Neuronal stem cell (in vitro differentiated cells): Measurements from ENCODE around the gene FHL5.

Experiments
- DNase-seq: peaks from one replicate; pipeline ENCODE4 v3.0.0-alpha.2; 2013; ENCODE audit warnings: low spot score
- H2AFZ ChIP-seq: one replicate; pipeline ENCODE4 v1.6.1; 2013; ENCODE audit warnings: mild to moderate bottlenecking, low read length, inconsistent platforms
- H2AK5ac ChIP-seq: 2 replicates; pipeline ENCODE4 v1.6.1; 2013; ENCODE audit warnings: low read depth, mild to moderate bottlenecking, inconsistent platforms, low read length, moderate library complexity, mixed read lengths
- H2BK120ac ChIP-seq: 2 replicates; pipeline ENCODE4 v1.6.1; 2013; ENCODE audit warnings: low read depth, mild to moderate bottlenecking, inconsistent platforms, low read length, moderate library complexity, mixed read lengths
- H2BK12ac ChIP-seq: one replicate; pipeline ENCODE4 v1.6.1; 2013; ENCODE audit warnings: low read length, inconsistent platforms
- H2BK15ac ChIP-seq: 2 replicates; pipeline ENCODE4 v1.6.1; 2013; ENCODE audit warnings: mild to moderate bottlenecking, low read length, inconsistent platforms, mixed read lengths
- H2BK5ac ChIP-seq: one replicate; pipeline ENCODE4 v1.6.1; 2013; ENCODE audit warnings: inconsistent platforms, mild to moderate bottlenecking, low read length, moderate library complexity
- H3K14ac ChIP-seq: one replicate; pipeline ENCODE4 v1.6.1; 2013; ENCODE audit warnings: low read length, inconsistent platforms
- H3K18ac ChIP-seq: 2 replicates; pipeline ENCODE4 v1.6.1; 2013; ENCODE audit warnings: low read length, inconsistent platforms
- H3K23ac ChIP-seq: 2 replicates; pipeline ENCODE4 v1.6.1; 2013; ENCODE audit warnings: low read depth, mild to moderate bottlenecking, mixed read lengths, low read length, inconsistent platforms; ENCODE audit not compliant: poor library complexity
- H3K27ac ChIP-seq: replicated peaks from 3 replicates; pipeline ENCODE4 v1.5.1; 2013; ENCODE audit warnings: low read length, inconsistent platforms
- H3K27me3 ChIP-seq, 3 experiments: 2 replicates each; pipeline ENCODE4 v1.6.1; 2013; ENCODE audit warnings: low read length in 3 of 3, mild to moderate bottlenecking in 2 of 3, inconsistent platforms in 1 of 3, low read depth in 1 of 3, mixed read lengths in 1 of 3, moderate library complexity in 1 of 3; ENCODE audit not compliant: control insufficient read depth in 3 of 3, insufficient read depth in 3 of 3
- H3K36me3 ChIP-seq, 2 donors: replicated peaks in 1 of 2; 2 replicates each; pipeline ENCODE4 v1.6.1; 2013; ENCODE audit warnings: low read length in 2 of 2; ENCODE audit not compliant: control insufficient read depth in 2 of 2, insufficient read depth in 2 of 2
- H3K4ac ChIP-seq: 2 replicates; pipeline ENCODE4 v1.6.1; 2013; ENCODE audit warnings: inconsistent platforms, mild to moderate bottlenecking, low read length, moderate library complexity
- H3K4me1 ChIP-seq, 2 donors: 1 replicate in 1 of 2; 2 replicates in 1 of 2; pipeline ENCODE4 v1.6.1; 2013; ENCODE audit warnings: low read length in 2 of 2, low read depth in 1 of 2; ENCODE audit not compliant: control insufficient read depth in 2 of 2, insufficient read depth in 1 of 2
- H3K4me2 ChIP-seq: one replicate; pipeline ENCODE4 v1.6.1; 2013; ENCODE audit warnings: mild to moderate bottlenecking, low read length, inconsistent platforms; ENCODE audit not compliant: insufficient read depth, poor library complexity, severe bottlenecking
- H3K4me3 ChIP-seq, 2 donors: 2 replicates each; pipeline ENCODE4 v1.5.1; 2013; ENCODE audit warnings: low read length in 2 of 2, mild to moderate bottlenecking in 2 of 2, inconsistent platforms in 1 of 2, moderate library complexity in 1 of 2
- H3K79me1 ChIP-seq: one replicate; pipeline ENCODE4 v1.6.1; 2013; ENCODE audit warnings: low read depth, mild to moderate bottlenecking, inconsistent platforms, low read length, moderate library complexity
- H3K9ac ChIP-seq: one replicate; pipeline ENCODE4 v1.6.1; 2013; ENCODE audit warnings: mild to moderate bottlenecking, low read depth, low read length, inconsistent platforms; ENCODE audit not compliant: poor library complexity
- H3K9me3 ChIP-seq, 2 donors: replicated peaks in 1 of 2; 2 replicates each; pipeline versions ENCODE3 to v1.6.1; 2013; ENCODE audit warnings: low read length in 2 of 2, mild to moderate bottlenecking in 2 of 2, inconsistent platforms in 1 of 2, low read depth in 1 of 2, mixed read lengths in 1 of 2, moderate library complexity in 1 of 2; ENCODE audit not compliant: control insufficient read depth in 2 of 2, insufficient read depth in 1 of 2
- H4K8ac ChIP-seq: one replicate; pipeline ENCODE4 v1.6.1; 2013; ENCODE audit warnings: low read depth, mild to moderate bottlenecking, inconsistent platforms, low read length, moderate library complexity
- H4K91ac ChIP-seq: one replicate; pipeline ENCODE4 v1.6.1; 2013; ENCODE audit warnings: low read length, low read depth, mild to moderate bottlenecking, inconsistent platforms; ENCODE audit not compliant: poor library complexity
- WGBS, 2 donors: extraction: QIAGEN DNeasy Blood & Tissue Kit; methylation state at CpG; one replicate each; pipeline ENCODE4 v1.1.7; 2013; ENCODE audit warnings: missing lambda C conversion rate in 2 of 2, mixed read lengths in 1 of 2; ENCODE audit not compliant: insufficient read length in 2 of 2, insufficient replicate concordance in 1 of 2; ENCODE audit errors: extremely low coverage in 2 of 2; 5-methylcytosine and 5-hydroxymethylcytosine counted together

The FHL5 gene

GRCh38 chr6:96571551-96571950 is 8.6 kb downstream of the FHL5 start:
- Histone ChIP-seq H3K4me2 (no peak overlapping the region), H3K4me1 (no peaks in the 10 kb centered on the region), H2BK5ac (no peak overlapping the region), H4K8ac (no peak overlapping the region), H2BK15ac (no peak overlapping the region), H3K9ac (no peak overlapping the region), H3K18ac (no peak overlapping the region), H3K36me3 (no peaks in the 10 kb centered on the region), H3K4ac (no peak overlapping the region), H2BK120ac (no peak overlapping the region), H3K4me3 (peak overlapping the region in 1 of 2 donors; percentile 3), H2AK5ac (no peak overlapping the region), H3K27me3 (no peaks in the 10 kb centered on the region), H3K9me3 (peaks cover 2 to 5% of the 10 kb centered on the region in 2 donors), H3K14ac (no peak overlapping the region), H3K23ac (no peak overlapping the region), H2BK12ac (no peak overlapping the region), H2AFZ (no peak overlapping the region), H3K79me1 (no peaks in the 10 kb centered on the region), H3K27ac (no peak overlapping the region), H4K91ac (no peak overlapping the region)
- no peak for DNase-seq

- Histone ChIP-seq H3K14ac (no peak overlapping the region), H3K4ac (no peak overlapping the region), H3K4me2 (no peak overlapping the region), H3K36me3 (no peaks in the 10 kb centered on the region), H3K9ac (no peak overlapping the region), H3K27me3 (no peaks in the 10 kb centered on the region), H3K4me1 (no peaks in the 10 kb centered on the region), H2BK5ac (no peak overlapping the region), H2BK120ac (no peak overlapping the region), H2BK15ac (no peak overlapping the region), H3K18ac (no peak overlapping the region), H3K9me3 (peaks cover 0 to 5% of the 10 kb centered on the region in 2 donors), H3K27ac (no peak overlapping the region), H2BK12ac (no peak overlapping the region), H3K4me3 (no peak overlapping the region), H2AFZ (no peak overlapping the region), H3K79me1 (no peaks in the 10 kb centered on the region), H4K8ac (no peak overlapping the region), H3K23ac (no peak overlapping the region), H2AK5ac (no peak overlapping the region), H4K91ac (no peak overlapping the region)
- no peak for DNase-seq
- no CpG with 5 or more reads among the region's 3 CpGs for WGBS, 2 donors
Measured at GRCh38 chr6:96575359-96575758, 12.4 kb downstream of the FHL5 start.

- Histone ChIP-seq H3K4me1 (no peaks in the 10 kb centered on the region), H3K18ac (no peak overlapping the region), H3K4me2 (no peak overlapping the region), H2BK12ac (no peak overlapping the region), H3K9ac (no peak overlapping the region), H3K23ac (no peak overlapping the region), H3K14ac (no peak overlapping the region), H3K27ac (no peak overlapping the region), H4K8ac (no peak overlapping the region), H2BK15ac (no peak overlapping the region), H3K4ac (no peak overlapping the region), H3K36me3 (no peaks in the 10 kb centered on the region), H3K4me3 (no peak overlapping the region), H4K91ac (no peak overlapping the region), H2BK5ac (no peak overlapping the region), H3K79me1 (no peaks in the 10 kb centered on the region), H3K9me3 (peaks cover 0 to 5% of the 10 kb centered on the region in 2 donors), H2AK5ac (no peak overlapping the region), H2BK120ac (no peak overlapping the region), H2AFZ (no peak overlapping the region), H3K27me3 (no peaks in the 10 kb centered on the region)
- DNase-seq = no peak
- no CpG with 5 or more reads among the region's 4 CpGs for WGBS, 2 donors
Measured at GRCh38 chr6:96576221-96576620, 13.3 kb downstream of the FHL5 start.

- no peak for DNase-seq
- no peak overlapping the region for H2AK5ac ChIP-seq
- no peak overlapping the region for H3K23ac ChIP-seq
- no peak overlapping the region for H3K4ac ChIP-seq
- no peak overlapping the region for H2AFZ ChIP-seq
- H3K4me1 ChIP-seq = no peaks in the 10 kb centered on the region
- H3K14ac ChIP-seq = no peak overlapping the region
- no peak overlapping the region for H2BK15ac ChIP-seq
- H4K91ac ChIP-seq = no peak overlapping the region
- no peaks in the 10 kb centered on the region for H3K27me3 ChIP-seq
- H2BK5ac ChIP-seq = no peak overlapping the region
- no peak overlapping the region for H2BK12ac ChIP-seq
- H3K9me3 ChIP-seq = no peaks in the 10 kb centered on the region
- no peaks in the 10 kb centered on the region for H3K36me3 ChIP-seq
- no peak overlapping the region for H3K9ac ChIP-seq
- no peak overlapping the region for H2BK120ac ChIP-seq
- WGBS, 2 donors = no CpG with 5 or more reads among the region's 2 CpGs
- H3K4me2 ChIP-seq = no peak overlapping the region
- no peak overlapping the region for H4K8ac ChIP-seq
- H3K27ac ChIP-seq = no peak overlapping the region
- H3K79me1 ChIP-seq = no peaks in the 10 kb centered on the region
- no peak overlapping the region for H3K4me3 ChIP-seq
- no peak overlapping the region for H3K18ac ChIP-seq
Measured at GRCh38 chr6:96582021-96582420, 19.1 kb downstream of the FHL5 start.
